Fibroblast of skin of right biceps (primary cell): Measurements from ENCODE around the gene LRRFIP1.

Experiments
- DNase-seq: peaks from one replicate; pipeline ENCODE4 v3.0.0-alpha.2; 2013

The LRRFIP1 gene

GRCh38 chr2:237708491-237708890, 81.1 kb downstream of the LRRFIP1 start:
- DNase-seq, result no peak

DNA sequence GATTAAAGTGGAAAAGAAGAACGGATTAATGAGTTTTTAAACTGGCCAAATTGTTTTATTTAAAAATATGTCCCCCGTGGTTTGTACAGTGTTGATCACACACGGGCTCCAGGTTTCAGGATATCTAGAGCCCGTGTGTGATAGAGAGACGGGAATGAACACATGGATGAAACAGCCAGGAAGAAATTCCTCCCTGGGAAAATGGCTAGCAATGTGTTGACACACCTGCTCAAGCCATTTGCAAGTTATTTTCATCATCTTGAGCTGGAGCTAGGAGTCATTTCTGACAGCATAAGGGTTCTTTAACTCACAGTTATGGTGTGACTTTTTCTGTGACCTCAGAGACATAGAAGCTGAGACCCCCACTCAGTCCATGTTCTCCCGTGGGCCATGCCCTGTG, 81.6 kb downstream of the LRRFIP1 start:
- DNase-seq, result no peak

GRCh38 chr2:237711458-237712150, 84.2 kb downstream of the LRRFIP1 start:
- no peak for DNase-seq

DNA sequence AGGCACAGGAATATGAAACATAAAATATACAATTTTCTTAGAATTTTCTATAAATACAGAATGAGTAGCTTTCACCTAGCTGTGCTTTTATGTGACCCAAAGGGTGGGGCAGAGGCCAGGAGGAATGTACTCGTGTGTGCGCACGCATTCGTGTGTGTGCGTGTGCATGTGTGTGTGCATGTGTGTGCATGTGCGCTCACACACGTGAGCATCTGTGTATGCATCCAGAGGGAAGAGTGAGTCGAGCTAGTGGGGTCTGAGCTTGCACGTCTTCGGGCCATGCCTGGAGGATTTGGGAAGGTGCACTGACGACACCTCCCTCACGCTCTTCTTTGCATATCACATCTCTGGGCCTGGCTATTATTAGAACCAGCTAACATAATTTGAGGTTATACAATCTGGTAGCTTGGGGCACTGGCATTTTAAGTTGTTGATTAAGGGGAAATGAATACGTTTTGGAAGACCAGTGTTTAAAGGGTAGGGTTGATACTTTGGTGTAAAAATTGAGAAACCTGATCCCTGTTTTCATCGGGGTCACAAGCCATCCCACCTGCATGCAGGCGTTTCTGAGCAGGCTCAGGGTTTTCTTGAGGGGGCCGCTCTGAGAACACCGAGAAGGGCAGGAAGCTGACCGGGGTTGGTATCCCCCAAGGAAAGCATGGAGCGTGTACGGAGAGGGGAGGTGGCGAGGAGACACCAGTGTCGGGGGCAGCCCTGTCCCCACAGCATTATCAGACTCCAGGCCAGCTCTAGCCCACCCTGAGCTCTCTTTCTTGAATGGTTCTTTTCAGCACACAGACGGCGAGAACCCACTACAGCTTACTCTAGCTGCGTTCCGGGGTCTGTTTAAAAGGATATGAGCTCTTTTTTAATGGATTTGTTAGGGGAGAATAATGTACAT, 85.3 kb downstream of the LRRFIP1 start:
- DNase-seq, result no peak

DNA sequence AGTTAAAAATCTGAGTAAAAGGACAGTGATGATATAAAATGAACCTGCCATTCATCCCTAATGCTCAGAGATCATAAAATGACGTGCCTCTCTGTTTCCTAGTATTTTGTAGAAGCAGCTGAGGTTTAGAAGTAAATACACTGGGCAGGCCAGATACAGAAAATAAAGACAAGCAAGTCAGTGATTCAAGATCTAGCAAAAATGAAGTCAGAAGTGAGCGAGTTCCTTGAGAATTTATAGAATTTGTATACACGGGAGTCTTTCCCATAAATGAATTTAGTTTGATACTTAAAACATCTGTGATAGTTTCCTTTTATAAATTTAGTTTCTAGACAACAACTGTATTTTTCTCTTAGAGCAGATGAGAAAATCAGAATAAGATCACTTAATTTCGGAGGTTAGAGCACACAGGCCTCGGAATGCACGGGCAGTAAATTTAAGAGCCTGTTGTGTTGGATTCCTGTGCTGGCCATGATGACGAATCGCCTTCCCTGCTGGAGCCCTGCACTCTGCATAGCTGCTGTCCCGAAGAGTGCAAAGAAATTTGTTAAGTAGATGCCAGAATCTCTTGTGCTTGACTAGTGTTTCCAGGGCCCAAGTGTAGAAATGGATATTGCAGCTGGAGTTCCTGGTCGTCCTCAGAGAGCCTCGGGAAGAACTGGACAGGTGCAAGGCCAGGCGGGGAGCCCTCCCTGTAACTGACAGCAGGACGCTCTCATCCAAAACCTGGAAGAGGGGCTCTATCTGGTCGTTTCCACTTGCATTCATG, 87.5 kb downstream of the LRRFIP1 start:
- DNase-seq, result peak; percentile 51

DNA sequence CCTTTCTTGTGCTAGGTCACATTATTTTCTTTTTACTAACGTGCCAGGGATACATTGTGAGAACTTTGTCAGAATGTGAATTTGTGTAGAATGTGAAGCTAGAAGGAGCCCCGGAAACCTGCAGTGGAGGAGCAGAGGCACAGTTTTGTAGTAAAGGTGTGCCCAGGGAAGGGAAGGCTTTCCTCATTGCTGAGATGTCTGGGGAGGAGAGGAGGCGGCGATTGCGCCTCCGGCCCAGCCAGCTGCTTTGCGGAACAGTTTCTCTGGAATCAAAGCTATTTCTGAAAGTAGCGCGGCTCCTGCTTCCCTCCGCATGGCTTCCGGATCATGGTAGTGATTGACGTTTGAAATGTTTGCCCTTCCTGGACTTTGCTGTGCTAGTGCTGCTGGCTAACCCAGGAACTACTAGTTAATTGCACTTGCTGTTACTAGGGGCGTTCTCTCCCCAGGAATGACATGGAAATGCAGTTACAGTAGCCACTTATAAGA, 88.1 kb downstream of the LRRFIP1 start:
- no peak for DNase-seq

GRCh38 chr2:237716011-237716410, 88.6 kb downstream of the LRRFIP1 start:
- no peak for DNase-seq

GRCh38 chr2:237717366-237718276, 90.2 kb downstream of the LRRFIP1 start:
- no peak for DNase-seq

GRCh38 chr2:237718277-237718634, 90.9 kb downstream of the LRRFIP1 start:
- DNase-seq, result no peak

GRCh38 chr2:237720444-237720843, 93.1 kb downstream of the LRRFIP1 start:
- no peak for DNase-seq

DNA sequence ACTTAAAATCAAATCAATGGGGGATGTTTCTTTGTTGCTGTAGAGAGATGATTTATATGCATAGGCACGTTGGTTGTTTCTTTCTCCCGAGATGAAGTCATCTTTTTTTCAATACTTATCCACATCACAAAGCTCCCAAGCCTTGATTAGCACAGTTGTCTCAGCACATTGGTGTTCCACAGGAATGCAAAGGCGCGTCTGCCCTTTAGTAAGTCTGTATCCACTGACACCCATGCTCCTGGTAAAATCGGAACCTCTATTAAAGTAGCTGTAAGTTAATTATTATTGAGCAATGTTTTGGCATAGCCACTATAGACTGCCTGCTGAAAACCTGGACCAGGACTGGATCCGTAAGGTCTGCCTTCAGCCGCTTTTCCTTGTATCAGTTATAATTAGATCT, 93.6 kb downstream of the LRRFIP1 start:
- DNase-seq, result peak; percentile 90

- DNase-seq, result no peak
Observed at GRCh38 chr2:237721458-237721857, 94.1 kb downstream of the LRRFIP1 start.

DNA sequence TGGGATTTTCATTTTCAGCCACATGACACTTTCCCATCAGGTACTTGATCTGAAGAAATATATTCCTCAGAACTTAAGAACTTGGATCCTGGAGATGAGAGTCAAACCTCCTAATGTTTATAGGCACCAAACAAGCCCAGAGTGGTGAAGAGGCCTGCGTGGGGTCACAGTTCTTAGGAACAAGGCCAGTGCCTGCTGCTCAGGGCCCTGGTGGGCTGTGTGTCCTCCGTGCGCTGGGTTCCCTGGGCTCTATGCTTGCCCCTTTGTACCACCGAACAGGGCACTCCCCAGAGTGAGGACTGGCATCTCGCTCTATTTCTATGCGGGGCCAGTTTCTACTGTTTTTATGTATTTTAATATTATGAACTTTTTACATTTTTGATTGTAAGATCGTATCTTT, 95.2 kb downstream of the LRRFIP1 start:
- no peak for DNase-seq

- DNase-seq, result no peak
Observed at GRCh38 chr2:237723023-237723422, 95.6 kb downstream of the LRRFIP1 start.

GRCh38 chr2:237723602-237724001, 96.2 kb downstream of the LRRFIP1 start:
- peak; percentile 33 for DNase-seq

GRCh38 chr2:237724811-237725478, 97.6 kb downstream of the LRRFIP1 start:
- DNase-seq, result no peak

DNA sequence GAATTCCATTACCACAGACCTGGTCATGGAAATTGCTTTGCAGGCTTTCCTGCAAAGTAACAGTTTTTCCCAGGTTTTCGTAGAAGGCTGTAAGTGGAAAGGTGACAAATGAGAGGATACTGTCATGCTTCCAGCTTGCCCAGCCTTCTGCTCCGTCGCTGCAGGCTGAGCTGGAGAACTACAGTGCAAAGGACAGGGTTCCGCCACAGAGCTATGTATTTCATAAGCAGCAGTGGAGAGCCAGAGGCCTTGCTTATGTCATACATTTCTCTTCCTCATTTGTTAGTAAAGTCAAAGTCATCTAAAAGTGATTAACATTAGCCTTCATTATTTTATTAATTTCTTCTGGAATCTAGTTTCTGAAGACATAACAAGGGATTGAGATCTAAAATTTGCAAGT, 98.3 kb downstream of the LRRFIP1 start:
- DNase-seq, result no peak

- peak; percentile 84 for DNase-seq
Observed at GRCh38 chr2:237726401-237726830, 99.0 kb downstream of the LRRFIP1 start.

- DNase-seq, result peak; percentile 43
Observed at GRCh38 chr2:237727363-237727762, 100.0 kb downstream of the LRRFIP1 start.

DNA sequence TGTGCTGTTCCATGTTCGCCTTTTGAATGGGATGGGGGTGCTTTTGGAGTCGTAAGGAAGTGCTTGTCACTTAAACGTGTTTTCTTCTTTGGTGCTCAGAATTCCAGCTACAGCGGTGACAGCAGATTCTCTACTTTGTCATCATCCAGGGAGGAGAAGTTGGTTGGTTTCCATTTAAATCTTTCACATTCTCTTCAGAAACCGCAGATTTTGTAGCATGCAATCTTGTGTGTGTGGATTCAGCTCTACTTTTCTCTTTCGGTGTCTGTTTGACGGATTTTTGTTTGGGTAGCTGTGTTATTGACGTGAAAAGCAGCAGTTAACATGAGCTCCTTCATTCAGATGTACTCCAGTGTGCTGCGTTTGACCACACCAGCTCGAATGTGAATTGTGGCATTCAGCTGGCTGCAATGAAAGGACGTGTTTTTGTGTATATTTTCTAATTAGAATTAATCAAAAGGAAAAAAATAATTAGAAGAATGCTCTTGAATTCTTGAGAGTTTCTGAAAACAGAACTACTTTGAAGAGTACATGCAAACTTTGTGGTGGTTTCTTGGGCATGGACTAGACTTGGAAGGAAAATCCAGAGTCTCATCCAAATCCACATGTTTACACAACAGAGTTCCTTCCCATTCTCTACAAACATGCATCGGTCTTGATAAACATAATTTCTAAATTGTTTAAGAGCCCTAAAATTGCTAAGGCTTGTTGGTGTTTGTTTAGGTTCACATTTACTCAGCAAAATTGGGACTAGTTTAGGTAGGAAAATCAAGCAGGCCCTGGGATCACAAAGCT, 102.5 kb downstream of the LRRFIP1 start:
- peak; percentile 28 for DNase-seq

- DNase-seq, result peak; percentile 79
Observed at GRCh38 chr2:237731663-237732062, 104.3 kb downstream of the LRRFIP1 start.
